ENCODE data around the gene CMTM3. TPM values are rescaled to one million over a fixed set of nuclear protein-coding genes. Genes with fewer than 3 reads are reported as not detected.

The CMTM3 gene
- total RNA-seq, 1 donor from 2014 or later = 268 TPM

GRCh38 chr16:66601471-66601870 is 3.0 kb upstream of the CMTM3 start:
- peaks cover 6% of the 10 kb centered on the region for H3K36me3 Mint-ChIP-seq (ENCODE audit: low read depth, unreplicated experiment)
- H3K27me3 Mint-ChIP-seq (ENCODE audit: unreplicated experiment) = peaks cover 9% of the 10 kb centered on the region
- no peak for TF ChIP-seq CTCF (IDR thresholded peaks at IDR 0.05; ENCODE audit: unreplicated experiment)
- peaks cover 18% of the 10 kb centered on the region for H3K4me1 Mint-ChIP-seq (ENCODE audit: unreplicated experiment)
- H3K4me3 Mint-ChIP-seq (ENCODE audit: unreplicated experiment) = no peak overlapping the region
- no peaks in the 10 kb centered on the region for H3K9me3 Mint-ChIP-seq (ENCODE audit: unreplicated experiment)
- H3K27ac Mint-ChIP-seq (ENCODE audit: unreplicated experiment) = no peak overlapping the region
- no peak for DNase-seq (ENCODE audit: low spot score)

- peaks cover 36% of the 10 kb centered on the region for H3K4me1 Mint-ChIP-seq (ENCODE audit: unreplicated experiment)
- peak; percentile 65 for DNase-seq (ENCODE audit: low spot score)
- H3K9me3 Mint-ChIP-seq (ENCODE audit: unreplicated experiment) = no peaks in the 10 kb centered on the region
- H3K27me3 Mint-ChIP-seq (ENCODE audit: unreplicated experiment) = peaks cover 14% of the 10 kb centered on the region
- H3K27ac Mint-ChIP-seq (ENCODE audit: unreplicated experiment) = peak overlapping the region; percentile 84
- peak overlapping the region; percentile 93 for H3K4me3 Mint-ChIP-seq (ENCODE audit: unreplicated experiment)
- TF ChIP-seq CTCF (IDR thresholded peaks at IDR 0.05; ENCODE audit: unreplicated experiment) = no peak
- H3K36me3 Mint-ChIP-seq (ENCODE audit: low read depth, unreplicated experiment) = peaks cover 9% of the 10 kb centered on the region
Observed at GRCh38 chr16:66603537-66604375, 748 bp upstream of the CMTM3 start.

GRCh38 chr16:66605177-66605978 is 874 bp downstream of the CMTM3 start:
- peak overlapping the region; percentile 87 for H3K4me3 Mint-ChIP-seq (ENCODE audit: unreplicated experiment)
- peaks cover 18% of the 10 kb centered on the region for H3K36me3 Mint-ChIP-seq (ENCODE audit: low read depth, unreplicated experiment)
- DNase-seq (ENCODE audit: low spot score) = peak; percentile 59
- H3K9me3 Mint-ChIP-seq (ENCODE audit: unreplicated experiment) = no peaks in the 10 kb centered on the region
- H3K27me3 Mint-ChIP-seq (ENCODE audit: unreplicated experiment) = peaks cover 14% of the 10 kb centered on the region
- peak overlapping the region; percentile 80 for H3K27ac Mint-ChIP-seq (ENCODE audit: unreplicated experiment)
- no peak for TF ChIP-seq CTCF (IDR thresholded peaks at IDR 0.05; ENCODE audit: unreplicated experiment)
- peaks cover 46% of the 10 kb centered on the region for H3K4me1 Mint-ChIP-seq (ENCODE audit: unreplicated experiment)

GRCh38 chr16:66605979-66606751 is 1.7 kb downstream of the CMTM3 start:
- Mint-ChIP-seq H3K36me3 (ENCODE audit: low read depth, unreplicated experiment) (peaks cover 18% of the 10 kb centered on the region), H3K27ac (ENCODE audit: unreplicated experiment) (peak overlapping the region; percentile 80), H3K4me3 (ENCODE audit: unreplicated experiment) (peak overlapping the region; percentile 87)

More at GRCh38 chr16:66605979-66606751, 1.7 kb downstream of the CMTM3 start:
- no peak for TF ChIP-seq CTCF (IDR thresholded peaks at IDR 0.05; ENCODE audit: unreplicated experiment)
- Mint-ChIP-seq H3K9me3 (ENCODE audit: unreplicated experiment) (no peaks in the 10 kb centered on the region), H3K4me1 (ENCODE audit: unreplicated experiment) (peaks cover 43% of the 10 kb centered on the region), H3K27me3 (ENCODE audit: unreplicated experiment) (peaks cover 9% of the 10 kb centered on the region)
- DNase-seq (ENCODE audit: low spot score) = no peak

Measured in endothelial cell (in vitro differentiated cells).